Measurements from ENCODE around the gene RHPN2.

The RHPN2 gene

GRCh38 chr19:33093420-33094210, 28.9 kb upstream of the RHPN2 start:
- Histone ChIP-seq H3K36me3 (ENCODE audit: control insufficient read depth, insufficient read depth, low read length) (peaks cover 75% of the 10 kb centered on the region), H3K9me3 (ENCODE audit: control insufficient read depth, insufficient read depth, low read depth, low read length) (no peaks in the 10 kb centered on the region), H3K4me3 (ENCODE audit: low read depth, low read length) (no peak overlapping the region), H3K27me3 (ENCODE audit: control insufficient read depth, insufficient read depth, low read length) (no peaks in the 10 kb centered on the region), H3K4me1 (ENCODE audit: control insufficient read depth, insufficient read depth, low read length) (no peaks in the 10 kb centered on the region), H3K9ac (ENCODE audit: low read length) (no peak overlapping the region), H3K27ac (ENCODE audit: low read depth, low read length) (no peak overlapping the region)

GRCh38 chr19:33090179-33090578, 25.5 kb upstream of the RHPN2 start:
- H3K27ac ChIP-seq (ENCODE audit: low read depth, low read length), result peak overlapping the region; percentile 35; the same call in 1 of the 2 replicates
- no peak overlapping the region for H3K9ac ChIP-seq (ENCODE audit: low read length)
- H3K4me1 ChIP-seq (ENCODE audit: control insufficient read depth, insufficient read depth, low read length), result no peaks in the 10 kb centered on the region
- no peak overlapping the region for H3K4me3 ChIP-seq (ENCODE audit: low read depth, low read length)
- no peaks in the 10 kb centered on the region for H3K27me3 ChIP-seq (ENCODE audit: control insufficient read depth, insufficient read depth, low read length)
- peaks cover 58% of the 10 kb centered on the region for H3K36me3 ChIP-seq (ENCODE audit: control insufficient read depth, insufficient read depth, low read length)
- no peaks in the 10 kb centered on the region for H3K9me3 ChIP-seq (ENCODE audit: control insufficient read depth, insufficient read depth, low read depth, low read length)

GRCh38 chr19:33089010-33089409, 24.3 kb upstream of the RHPN2 start:
- Histone ChIP-seq H3K36me3 (ENCODE audit: control insufficient read depth, insufficient read depth, low read length) (peaks cover 48% of the 10 kb centered on the region), H3K4me3 (ENCODE audit: low read depth, low read length) (no peak overlapping the region), H3K4me1 (ENCODE audit: control insufficient read depth, insufficient read depth, low read length) (no peaks in the 10 kb centered on the region), H3K27ac (ENCODE audit: low read depth, low read length) (no peak overlapping the region), H3K9me3 (ENCODE audit: control insufficient read depth, insufficient read depth, low read depth, low read length) (no peaks in the 10 kb centered on the region), H3K27me3 (ENCODE audit: control insufficient read depth, insufficient read depth, low read length) (no peaks in the 10 kb centered on the region), H3K9ac (ENCODE audit: low read length) (no peak overlapping the region)

- Histone ChIP-seq H3K9ac (ENCODE audit: low read length) (no peak overlapping the region), H3K27ac (ENCODE audit: low read depth, low read length) (no peak overlapping the region), H3K4me1 (ENCODE audit: control insufficient read depth, insufficient read depth, low read length) (peaks cover 3% of the 10 kb centered on the region; the same call in 1 of the 2 replicates), H3K27me3 (ENCODE audit: control insufficient read depth, insufficient read depth, low read length) (no peaks in the 10 kb centered on the region), H3K4me3 (ENCODE audit: low read depth, low read length) (no peak overlapping the region), H3K9me3 (ENCODE audit: control insufficient read depth, insufficient read depth, low read depth, low read length) (no peaks in the 10 kb centered on the region), H3K36me3 (ENCODE audit: control insufficient read depth, insufficient read depth, low read length) (peaks cover 32% of the 10 kb centered on the region)
These were observed 22.3 kb upstream of the RHPN2 start for GRCh38 chr19:33086955-33087354.

GRCh38 chr19:33085570-33086128, 21.0 kb upstream of the RHPN2 start:
- Histone ChIP-seq H3K4me3 (ENCODE audit: low read depth, low read length) (no peak overlapping the region), H3K9ac (ENCODE audit: low read length) (no peak overlapping the region), H3K27me3 (ENCODE audit: control insufficient read depth, insufficient read depth, low read length) (no peaks in the 10 kb centered on the region), H3K27ac (ENCODE audit: low read depth, low read length) (no peak overlapping the region), H3K9me3 (ENCODE audit: control insufficient read depth, insufficient read depth, low read depth, low read length) (no peaks in the 10 kb centered on the region), H3K36me3 (ENCODE audit: control insufficient read depth, insufficient read depth, low read length) (peaks cover 22% of the 10 kb centered on the region), H3K4me1 (ENCODE audit: control insufficient read depth, insufficient read depth, low read length) (peaks cover 7% of the 10 kb centered on the region; the same call in 1 of the 2 replicates)

GRCh38 chr19:33080761-33081681, 16.3 kb upstream of the RHPN2 start, which contains the start of gene GPATCH1:
Gene GPATCH1, plus strand, starts transcription at chr19:33081181. Its CDS starts 13 bp downstream, at chr19:33081194.
- Histone ChIP-seq H3K4me3 (ENCODE audit: low read depth, low read length) (peak within 1 kb of the TSS; percentile 96), H3K36me3 (ENCODE audit: control insufficient read depth, insufficient read depth, low read length) (no peaks in the 10 kb centered on the region), H3K4me1 (ENCODE audit: control insufficient read depth, insufficient read depth, low read length) (peaks cover 16% of the 10 kb centered on the region), H3K9ac (ENCODE audit: low read length) (peak within 1 kb of the TSS; percentile 92), H3K9me3 (ENCODE audit: control insufficient read depth, insufficient read depth, low read depth, low read length) (no peaks in the 10 kb centered on the region), H3K27ac (ENCODE audit: low read depth, low read length) (no peak within 1 kb of the TSS), H3K27me3 (ENCODE audit: control insufficient read depth, insufficient read depth, low read length) (no peaks in the 10 kb centered on the region)

GRCh38 chr19:33075519-33075918, 10.8 kb upstream of the RHPN2 start:
- Histone ChIP-seq H3K27ac (ENCODE audit: low read depth, low read length) (no peak overlapping the region), H3K4me3 (ENCODE audit: low read depth, low read length) (no peak overlapping the region), H3K36me3 (ENCODE audit: control insufficient read depth, insufficient read depth, low read length) (no peaks in the 10 kb centered on the region), H3K9me3 (ENCODE audit: control insufficient read depth, insufficient read depth, low read depth, low read length) (no peaks in the 10 kb centered on the region), H3K27me3 (ENCODE audit: control insufficient read depth, insufficient read depth, low read length) (no peaks in the 10 kb centered on the region), H3K9ac (ENCODE audit: low read length) (no peak overlapping the region), H3K4me1 (ENCODE audit: control insufficient read depth, insufficient read depth, low read length) (peaks cover 8% of the 10 kb centered on the region)

GRCh38 chr19:33071887-33072286, 7.2 kb upstream of the RHPN2 start:
- Histone ChIP-seq H3K36me3 (ENCODE audit: control insufficient read depth, insufficient read depth, low read length) (no peaks in the 10 kb centered on the region), H3K4me1 (ENCODE audit: control insufficient read depth, insufficient read depth, low read length) (peaks cover 6% of the 10 kb centered on the region; the same call in 1 of the 2 replicates), H3K4me3 (ENCODE audit: low read depth, low read length) (no peak overlapping the region), H3K9me3 (ENCODE audit: control insufficient read depth, insufficient read depth, low read depth, low read length) (no peaks in the 10 kb centered on the region), H3K27me3 (ENCODE audit: control insufficient read depth, insufficient read depth, low read length) (no peaks in the 10 kb centered on the region), H3K9ac (ENCODE audit: low read length) (no peak overlapping the region), H3K27ac (ENCODE audit: low read depth, low read length) (no peak overlapping the region)

- no peak overlapping the region for H3K27ac ChIP-seq (ENCODE audit: low read depth, low read length)
- H3K9me3 ChIP-seq (ENCODE audit: control insufficient read depth, insufficient read depth, low read depth, low read length), result no peaks in the 10 kb centered on the region
- H3K4me1 ChIP-seq (ENCODE audit: control insufficient read depth, insufficient read depth, low read length), result peaks cover 11% of the 10 kb centered on the region
- H3K27me3 ChIP-seq (ENCODE audit: control insufficient read depth, insufficient read depth, low read length), result peaks cover 21% of the 10 kb centered on the region
- no peak overlapping the region for H3K4me3 ChIP-seq (ENCODE audit: low read depth, low read length)
- H3K9ac ChIP-seq (ENCODE audit: low read length), result no peak overlapping the region
- no peaks in the 10 kb centered on the region for H3K36me3 ChIP-seq (ENCODE audit: control insufficient read depth, insufficient read depth, low read length)
These were observed 2.4 kb upstream of the RHPN2 start for GRCh38 chr19:33067121-33067520.

GRCh38 chr19:33066543-33066942, 1.9 kb upstream of the RHPN2 start:
- no peak overlapping the region for H3K27ac ChIP-seq (ENCODE audit: low read depth, low read length)
- peaks cover 21% of the 10 kb centered on the region for H3K27me3 ChIP-seq (ENCODE audit: control insufficient read depth, insufficient read depth, low read length)
- H3K4me1 ChIP-seq (ENCODE audit: control insufficient read depth, insufficient read depth, low read length), result peaks cover 11% of the 10 kb centered on the region
- no peak overlapping the region for H3K4me3 ChIP-seq (ENCODE audit: low read depth, low read length)
- H3K9me3 ChIP-seq (ENCODE audit: control insufficient read depth, insufficient read depth, low read depth, low read length), result no peaks in the 10 kb centered on the region
- H3K36me3 ChIP-seq (ENCODE audit: control insufficient read depth, insufficient read depth, low read length), result no peaks in the 10 kb centered on the region
- H3K9ac ChIP-seq (ENCODE audit: low read length), result no peak overlapping the region
